OCI-LY7 (cell line): ENCODE results near the gene CCDC70. TPM values are rescaled to one million over a fixed set of nuclear protein-coding genes. Genes with fewer than 3 reads are reported as not detected.

Experiments used
- BruUV-seq: library from RNA; stranded (reverse); fragments of 400-500 nt; replicated peaks from 2 replicates; lab custom pipeline; 2021; lab: Mats Ljungman, UMichigan
- CTCF ChIA-PET: fragments of 300-600 bp; sonication (Branson Sonifier 250); formaldehyde crosslinking; loops from one replicate; lab custom pipeline; 2022; ENCODE audit warnings: antibody characterized with exemption; ENCODE audit not compliant: unreplicated experiment; lab: Charles Lee
- POLR2A ChIA-PET: fragments of 300-600 bp; sonication (Branson Sonifier 250); formaldehyde crosslinking; loops from one replicate; lab custom pipeline; 2022; ENCODE audit warnings: antibody characterized with exemption; lab: Charles Lee
- DNase-seq: peaks from one replicate; pipeline ENCODE4 v3.0.0-alpha.2; 2015; ENCODE audit warnings: low spot score
- H2AFZ ChIP-seq: fragments of 200-600 bp; sonication (generic), shearing (Covaris generic); 2 replicates; pipeline ENCODE4 v1.6.1; 2014; ENCODE audit warnings: mild to moderate bottlenecking, antibody characterized with exemption, low read length, moderate library complexity
- H3K27ac ChIP-seq: fragments of 200-600 bp; sonication (generic); 2 replicates; pipeline ENCODE4 v1.5.1; 2014; ENCODE audit warnings: mixed run types, low read depth, mild to moderate bottlenecking, moderate library complexity, low read length, inconsistent platforms; ENCODE audit not compliant: poor library complexity, severe bottlenecking
- H3K36me3 ChIP-seq: fragments of 200-600 bp; sonication (generic); 2 replicates; pipeline ENCODE4 v1.6.1; 2014; ENCODE audit warnings: mild to moderate bottlenecking, antibody characterized with exemption, low read length, moderate library complexity, mixed read lengths; ENCODE audit not compliant: insufficient read depth
- H3K4me1 ChIP-seq: fragments of 200-600 bp; sonication (generic); 2 replicates; pipeline ENCODE4 v1.5.1; 2014; ENCODE audit warnings: mild to moderate bottlenecking, low read length; ENCODE audit not compliant: insufficient read depth, poor library complexity, severe bottlenecking
- H3K4me2 ChIP-seq: fragments of 200-600 bp; sonication (generic); 2 replicates; pipeline ENCODE4 v1.6.1; 2014; ENCODE audit warnings: mild to moderate bottlenecking, low read length
- H3K4me3 ChIP-seq: fragments of 200-600 bp; sonication (generic); 2 replicates; pipeline ENCODE4 v1.5.1; 2014; ENCODE audit warnings: mild to moderate bottlenecking, low read depth, low read length; ENCODE audit not compliant: poor library complexity, severe bottlenecking
- H3K79me2 ChIP-seq: fragments of 200-600 bp; sonication (generic); 2 replicates; pipeline ENCODE4 v1.6.1; 2016; ENCODE audit warnings: low read depth, mild to moderate bottlenecking, low read length, moderate library complexity, mixed read lengths; ENCODE audit not compliant: insufficient read depth
- H3K9me2 ChIP-seq: fragments of 200-600 bp; sonication (generic); 2 replicates; pipeline ENCODE4 v1.6.1; 2016; ENCODE audit warnings: mild to moderate bottlenecking, low read length, mixed read lengths; ENCODE audit not compliant: insufficient read depth
- H3K9me3 ChIP-seq: fragments of 200-600 bp; sonication (generic); 2 replicates; pipeline ENCODE4 v1.6.1; 2014; ENCODE audit warnings: mild to moderate bottlenecking, mixed run types, low read length, mixed read lengths
- H4K20me1 ChIP-seq: fragments of 200-600 bp; sonication (generic); 2 replicates; pipeline ENCODE4 v1.6.1; 2014; ENCODE audit warnings: mild to moderate bottlenecking, antibody characterized with exemption, low read length, moderate library complexity, mixed read lengths; ENCODE audit not compliant: insufficient read depth
- CTCF ChIP-seq: fragments of 200-600 bp; sonication (generic); conservative IDR thresholded peaks from 2 replicates; pipeline ENCODE4 v1.5.1; 2014; ENCODE audit warnings: mild to moderate bottlenecking, antibody characterized with exemption, low read length, moderate library complexity, mixed read lengths
- EZH2phosphoT487 ChIP-seq: fragments of 200-600 bp; sonication (generic); IDR thresholded peaks from 2 replicates; pipeline ENCODE4 v1.6.1; 2018; ENCODE audit warnings: low read depth, borderline replicate concordance, mild to moderate bottlenecking, mixed run types, antibody characterized with exemption, low read length, moderate library complexity, mixed read lengths
- intact Hi-C: fragments of 100-400 bp; cut with micrococcal nuclease; formaldehyde crosslinking; loops from one replicate; pipeline ENCODE4 v1.10.0; 2022; ENCODE audit not compliant: unreplicated experiment
- total RNA-seq, 2 experiments: library from RNA; depleted of rRNA in 1 of 2; stranded (reverse); fragments of >200 nt in 1 of 2; shearing (Covaris generic) in 1 of 2; gene quantifications; 2 replicates each; pipeline ENCODE4 v1.2.3, GENCODE V29; 2014 to 2022

Gene CCDC70
- total RNA-seq, 2 experiments from 2014 or later = not detected

GRCh38 chr13:51862957-51863356 lies 1.2 kb downstream of the CCDC70 start:
- Histone ChIP-seq H2AFZ (peak overlapping the region; percentile 19; the same call in 1 of the 2 replicates), H3K4me1 (no peaks in the 10 kb centered on the region), H3K79me2 (no peaks in the 10 kb centered on the region), H3K4me2 (no peak overlapping the region), H3K4me3 (no peak overlapping the region), H3K9me3 (no peaks in the 10 kb centered on the region), H3K27ac (no peak overlapping the region), H3K9me2 (no peaks in the 10 kb centered on the region), H3K36me3 (no peaks in the 10 kb centered on the region), H4K20me1 (no peaks in the 10 kb centered on the region)
- CTCF ChIA-PET = no interaction called here
- POLR2A ChIA-PET = no interaction called here
- no TSS peak for BruUV-seq
- intact Hi-C loops = no loop called here
- no peak for TF ChIP-seq CTCF
- no peak for TF ChIP-seq EZH2phosphoT487
- DNase-seq = no peak

- intact Hi-C loops = no loop called here
- POLR2A ChIA-PET = no interaction called here
- Histone ChIP-seq H3K36me3 (no peaks in the 10 kb centered on the region), H3K27ac (no peak overlapping the region), H3K4me1 (no peaks in the 10 kb centered on the region), H3K4me2 (no peak overlapping the region), H3K9me2 (no peaks in the 10 kb centered on the region), H4K20me1 (no peaks in the 10 kb centered on the region), H2AFZ (no peak overlapping the region), H3K9me3 (no peaks in the 10 kb centered on the region), H3K4me3 (no peak overlapping the region), H3K79me2 (no peaks in the 10 kb centered on the region)
- BruUV-seq = no TSS peak
- DNase-seq = no peak
- TF ChIP-seq EZH2phosphoT487 (no peak), CTCF (no peak)
- CTCF ChIA-PET = no interaction called here
Measured at GRCh38 chr13:51865838-51866237, 4.1 kb downstream of the CCDC70 start.

- no peak for DNase-seq
- Histone ChIP-seq H3K79me2 (no peaks in the 10 kb centered on the region), H4K20me1 (no peaks in the 10 kb centered on the region), H3K9me3 (no peaks in the 10 kb centered on the region), H3K4me1 (no peaks in the 10 kb centered on the region), H2AFZ (no peak overlapping the region), H3K4me3 (no peak overlapping the region), H3K4me2 (no peak overlapping the region), H3K27ac (no peak overlapping the region), H3K36me3 (no peaks in the 10 kb centered on the region), H3K9me2 (no peaks in the 10 kb centered on the region)
- TF ChIP-seq CTCF (no peak), EZH2phosphoT487 (no peak)
- intact Hi-C loops = no loop called here
- no TSS peak for BruUV-seq
- ChIA-PET POLR2A (no interaction called here), CTCF (no interaction called here)
Measured at GRCh38 chr13:51867062-51867461, 5.3 kb downstream of the CCDC70 start.
